HTR-8/SVneo (cell line): ENCODE measurements around the gene DBX2.
"Not testable (repeated sequence)": the region's sequence is repeated elsewhere in the genome, so short reads cannot be mapped to it uniquely, and the experiment has no call there.

Experiments used
- DNase-seq: peaks from one replicate; pipeline ENCODE4 v3.0.0; 2011; ENCODE audit warnings: low spot score, mixed read lengths; ENCODE audit not compliant: insufficient read length
- FAIRE-seq: peaks from 2 replicates; lab custom pipeline; 2011; peaks lifted over from hg19 to GRCh38; lab: Jason Lieb, UNC

DBX2 gene

DNA sequence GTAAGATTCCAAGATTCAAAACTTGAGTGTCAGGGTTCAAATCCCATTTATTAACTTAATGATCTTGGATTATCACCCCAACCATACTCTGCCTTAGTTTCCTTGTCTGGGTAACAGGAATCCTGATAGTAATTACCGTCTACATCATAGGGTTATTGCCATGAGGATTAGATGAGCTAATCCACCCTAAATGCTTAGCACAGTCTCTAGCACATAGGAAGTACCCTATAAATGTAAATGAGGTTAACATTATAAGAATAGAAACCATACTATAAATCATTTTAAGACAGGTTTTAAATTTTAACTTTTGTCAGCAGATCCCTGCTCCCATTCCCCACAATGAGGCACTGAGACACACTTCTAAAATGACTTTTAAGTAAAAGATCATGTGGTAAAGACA lies 36.5 kb downstream of the DBX2 start:
- no peak for FAIRE-seq
- DNase-seq = no peak

DNA sequence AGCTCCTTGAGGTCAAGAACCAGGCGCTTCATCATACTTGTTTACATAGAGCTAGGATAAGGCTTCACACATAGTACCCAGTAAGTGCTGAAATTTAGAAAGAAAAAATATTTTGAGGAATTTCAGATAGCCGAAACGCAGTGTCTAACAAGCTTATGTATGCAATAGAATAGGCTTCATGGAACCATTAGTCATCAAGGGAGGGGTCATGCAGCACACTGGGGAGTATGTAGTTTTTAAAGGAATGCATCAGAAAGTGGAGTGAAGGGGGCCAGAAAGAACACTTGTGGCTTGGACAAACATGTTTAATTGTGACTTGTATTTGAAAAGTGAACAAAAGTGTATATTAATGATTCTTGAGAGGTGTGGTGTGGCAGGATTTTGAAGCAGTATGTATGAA lies 38.1 kb downstream of the DBX2 start:
- FAIRE-seq (no peak), DNase-seq (no peak)

DNA sequence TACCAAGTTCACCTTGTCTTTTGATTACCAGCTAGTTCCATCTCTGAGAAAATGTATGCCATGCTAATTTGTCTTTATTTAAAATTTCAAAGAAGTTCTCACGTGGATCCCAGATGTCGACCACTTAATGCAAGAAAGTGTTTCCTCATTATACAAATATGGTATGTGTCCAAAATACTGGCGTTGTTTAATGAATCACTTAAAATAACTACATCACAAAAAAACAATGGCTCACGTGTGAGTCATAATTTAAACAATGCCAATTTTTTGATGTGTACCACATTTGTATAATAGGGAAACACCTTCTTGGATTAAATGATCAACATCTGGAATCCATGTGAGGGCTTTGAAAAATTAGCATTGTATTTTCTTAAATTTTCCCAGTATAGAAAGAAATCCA lies 40.8 kb downstream of the DBX2 start:
- DNase-seq (no peak), FAIRE-seq (no peak)

DNA sequence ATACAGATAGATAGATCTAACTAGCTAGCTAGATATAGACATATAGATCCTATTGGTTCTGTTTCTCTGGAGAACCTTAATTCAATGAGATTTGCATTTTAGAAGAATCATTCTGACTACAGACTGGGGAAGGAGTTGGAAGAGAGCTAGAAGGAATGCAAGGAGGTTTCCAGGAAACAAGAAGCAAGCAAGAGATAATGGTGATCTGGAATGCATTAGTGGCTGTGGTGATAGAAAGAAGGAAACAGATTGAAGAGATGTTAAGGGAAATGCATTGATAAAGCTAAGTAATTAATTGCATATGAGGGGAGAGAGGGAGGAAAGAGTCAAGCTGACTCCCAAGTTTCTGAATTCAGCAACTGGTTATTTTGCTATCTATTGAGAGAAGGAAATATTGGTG lies 42.7 kb downstream of the DBX2 start:
- DNase-seq = no peak
- FAIRE-seq = no peak

DNA sequence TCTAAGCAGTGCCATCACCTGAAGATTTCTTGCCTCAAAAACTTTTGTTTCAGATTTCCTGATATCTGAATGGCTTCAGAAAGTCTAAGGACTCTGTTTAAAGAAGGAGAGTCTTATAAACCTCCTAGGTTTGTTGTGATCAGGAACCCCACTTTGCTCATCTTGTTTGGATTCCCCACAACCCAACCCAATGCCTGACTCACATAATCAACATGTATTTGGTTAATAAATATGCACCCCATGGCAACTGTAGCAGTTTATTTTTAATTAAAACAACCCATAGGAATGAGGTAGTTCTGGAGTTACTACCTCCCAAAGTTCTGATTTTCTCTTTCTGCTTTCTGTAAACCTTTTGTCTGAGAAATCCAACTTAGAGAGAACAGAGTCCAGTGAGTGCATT lies 51.5 kb downstream of the DBX2 start:
- FAIRE-seq (no peak), DNase-seq (no peak)

DNA sequence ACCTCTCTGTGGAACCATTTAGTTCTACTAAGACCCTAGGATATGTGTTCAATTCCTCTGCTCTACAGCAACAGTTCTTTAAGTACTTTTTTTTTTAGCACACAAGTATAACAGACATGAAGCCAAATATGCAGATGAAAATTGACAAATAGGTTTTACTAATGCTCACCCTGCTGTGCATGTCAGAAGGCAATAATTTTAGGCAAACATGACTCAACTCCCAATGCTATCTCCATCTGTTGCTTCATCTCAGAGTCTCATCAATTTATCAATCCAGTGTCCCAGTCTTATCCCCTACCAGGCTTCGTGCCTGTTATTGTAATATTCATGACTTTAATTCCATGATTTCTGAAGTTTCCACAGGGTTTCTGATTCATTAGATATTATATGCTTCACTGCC lies 57.7 kb downstream of the DBX2 start:
- FAIRE-seq (no peak), DNase-seq (no peak)

DNA sequence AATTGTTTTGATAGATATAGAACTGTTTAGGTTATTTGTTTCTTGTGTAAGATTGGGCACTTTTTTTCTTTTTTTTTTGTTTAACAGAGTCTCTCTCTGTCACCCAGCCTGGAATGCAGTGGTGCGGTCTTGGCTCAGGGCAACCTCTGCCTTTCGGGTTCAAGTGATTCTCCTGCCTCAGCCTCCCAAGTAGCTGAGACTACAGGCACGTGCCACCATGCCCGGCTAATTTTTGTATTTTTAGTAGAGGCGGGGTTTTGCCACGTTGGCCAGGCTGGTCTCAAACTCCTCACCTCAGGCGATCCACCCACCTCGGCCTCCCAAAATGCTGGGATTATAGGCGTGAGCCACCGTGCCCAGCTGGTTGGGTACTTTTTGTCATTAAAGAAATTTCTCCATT lies 66.0 kb downstream of the DBX2 start:
- FAIRE-seq, DNase-seq: not testable (repeated sequence)

DNA sequence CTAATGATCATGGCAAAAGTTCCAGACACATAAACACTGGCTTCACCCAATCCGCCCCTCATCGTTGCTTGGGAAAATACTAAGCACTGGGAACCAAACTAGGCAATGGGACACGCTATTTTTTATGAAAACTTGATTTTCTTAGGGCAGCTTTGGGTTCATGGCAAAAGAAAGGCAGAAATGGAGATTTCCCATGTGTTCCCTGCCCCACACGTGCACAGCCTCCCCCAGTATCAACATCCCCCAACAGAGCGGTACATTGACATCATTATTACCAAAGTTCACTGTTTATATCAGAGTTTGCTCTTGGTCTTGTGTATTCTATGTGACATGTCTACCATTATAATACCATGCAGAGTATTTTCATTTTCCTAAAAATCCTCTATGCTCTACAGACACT lies 71.0 kb downstream of the DBX2 start:
- no peak for FAIRE-seq
- DNase-seq = no peak

DNA sequence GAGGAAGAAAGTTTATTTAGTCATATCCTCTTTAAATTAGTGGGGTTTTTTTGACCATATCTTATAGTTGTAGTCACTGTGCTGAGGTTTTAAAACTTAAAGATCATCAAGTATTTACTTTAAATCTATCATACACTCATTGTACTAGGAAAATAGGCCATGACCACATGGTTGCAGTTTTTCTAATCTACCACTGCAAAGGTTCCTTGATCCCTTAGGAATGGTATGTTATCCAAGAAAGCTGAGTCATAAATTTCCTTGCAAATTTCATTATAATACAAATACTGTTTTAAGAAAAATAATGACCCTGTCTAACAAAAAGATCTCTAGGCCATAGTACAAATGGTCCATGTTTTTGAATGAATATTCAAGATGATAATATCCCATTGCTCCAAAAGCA lies 74.7 kb downstream of the DBX2 start:
- DNase-seq (no peak), FAIRE-seq (no peak)

DNA sequence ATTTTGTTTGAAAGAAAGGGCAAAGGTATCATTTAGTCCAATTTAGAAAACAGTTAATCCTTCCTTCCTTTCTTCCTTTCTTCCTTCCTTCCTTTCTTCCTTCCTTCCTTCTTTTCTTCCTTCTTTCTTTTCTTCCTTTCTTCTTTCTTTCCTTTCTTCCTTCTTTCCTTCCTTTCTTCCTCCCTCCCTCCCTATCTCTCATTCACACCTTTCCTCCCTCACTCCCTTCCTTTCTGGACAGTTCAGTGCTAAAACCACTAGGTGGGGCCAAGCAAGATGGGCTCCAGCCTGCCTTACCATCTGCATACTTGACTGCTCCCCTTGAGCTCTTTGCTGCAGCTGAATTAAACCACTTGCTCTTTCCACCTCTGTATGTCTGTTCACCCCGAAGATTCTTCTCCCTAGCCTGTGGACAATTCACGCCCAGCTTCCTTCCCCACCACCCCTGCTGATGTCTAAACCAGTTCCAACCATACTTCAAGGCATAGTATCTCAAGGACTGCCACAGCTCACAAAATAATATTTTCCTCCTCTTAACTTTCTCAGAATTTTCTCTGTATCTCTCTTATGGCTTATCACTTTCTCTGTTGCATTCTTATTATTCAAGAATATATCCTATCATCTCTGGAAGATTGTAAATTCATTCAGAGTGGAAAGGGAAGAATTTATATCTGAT lies 78.0 kb downstream of the DBX2 start:
- DNase-seq (no peak), FAIRE-seq (no peak)

DNA sequence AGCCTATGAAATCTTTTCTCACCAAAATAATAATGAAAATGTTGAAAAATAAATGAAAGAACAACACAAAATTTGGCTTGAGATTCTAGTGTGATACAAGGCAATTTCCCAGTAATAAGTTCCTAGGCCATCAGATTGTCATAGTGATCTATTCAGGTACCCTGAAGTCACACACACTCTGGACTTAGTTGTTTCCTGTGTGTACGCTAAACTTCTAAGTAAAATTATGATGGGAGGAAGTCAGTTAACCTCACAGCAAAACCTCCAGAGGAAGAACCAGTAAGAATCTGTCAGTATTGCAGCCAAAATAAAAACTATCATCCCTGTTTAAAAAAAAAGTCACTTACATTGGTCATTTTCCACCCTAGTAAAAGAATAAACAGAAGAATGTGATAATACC lies 81.9 kb downstream of the DBX2 start:
- FAIRE-seq (no peak), DNase-seq (no peak)
